Activated CD8-positive, alpha-beta T cell treated with anti-CD3 and anti-CD28 coated beads for 36 hours (primary cell): ENCODE data around the gene FBXO15. TPM values are rescaled to one million over a fixed set of nuclear protein-coding genes. Genes with fewer than 3 reads are reported as not detected.

Source experiments
- ATAC-seq: fragments of 200-7000 bp; cut with Tn5 transposase; one replicate; pipeline ENCODE4 v1.10.0; 2021; ENCODE audit warnings: mild to moderate bottlenecking, moderate library complexity
- CTCF ChIA-PET: fragments of 350-600 bp; sonication (Branson Sonifier 250); formaldehyde crosslinking; loops from one replicate; lab custom pipeline; 2021; ENCODE audit warnings: antibody characterized with exemption; lab: Charles Lee
- POLR2A ChIA-PET: fragments of 350-600 bp; sonication (Branson Sonifier 250); formaldehyde crosslinking; loops from one replicate; lab custom pipeline; 2021; ENCODE audit warnings: antibody characterized with exemption; lab: Charles Lee
- DNase-seq: peaks from one replicate; pipeline ENCODE4 v3.0.0-alpha.2; 2020
- H3K27ac Mint-ChIP-seq: one replicate; pipeline ENCODE4 v1.8.0; 2021; ENCODE audit warnings: mild to moderate bottlenecking, mixed read lengths
- H3K27me3 Mint-ChIP-seq: one replicate; pipeline ENCODE4 v1.8.0; 2021; ENCODE audit warnings: mixed read lengths
- H3K36me3 Mint-ChIP-seq: one replicate; pipeline ENCODE4 v1.8.0; 2021; ENCODE audit warnings: low read depth, mixed read lengths
- H3K4me1 Mint-ChIP-seq: one replicate; pipeline ENCODE4 v1.8.0; 2021; ENCODE audit warnings: low read depth, mixed read lengths
- H3K4me3 Mint-ChIP-seq: one replicate; pipeline ENCODE4 v1.8.0; 2021; ENCODE audit warnings: mild to moderate bottlenecking, moderate library complexity, mixed read lengths
- H3K9me3 Mint-ChIP-seq: one replicate; pipeline ENCODE4 v1.8.0; 2021; ENCODE audit warnings: mixed read lengths
- intact Hi-C: fragments of 100-400 bp; cut with micrococcal nuclease; formaldehyde crosslinking; loops from one replicate; pipeline ENCODE4 v1.10.0; 2022
- total RNA-seq, 2 experiments: library from RNA; stranded (reverse); gene quantifications; one replicate each; pipeline ENCODE4 v1.2.3, GENCODE V29; 2021
- TF ChIP-seq, protein P1 (sequence below): fragments of 200-600 bp; IDR thresholded peaks from one replicate; pipeline ENCODE4 v1.8.0; 2022; ENCODE audit warnings: antibody characterized with exemption, mild to moderate bottlenecking

The FBXO15 gene
- total RNA-seq, 2 experiments from 2014 or later = 2.1 TPM

DNA sequence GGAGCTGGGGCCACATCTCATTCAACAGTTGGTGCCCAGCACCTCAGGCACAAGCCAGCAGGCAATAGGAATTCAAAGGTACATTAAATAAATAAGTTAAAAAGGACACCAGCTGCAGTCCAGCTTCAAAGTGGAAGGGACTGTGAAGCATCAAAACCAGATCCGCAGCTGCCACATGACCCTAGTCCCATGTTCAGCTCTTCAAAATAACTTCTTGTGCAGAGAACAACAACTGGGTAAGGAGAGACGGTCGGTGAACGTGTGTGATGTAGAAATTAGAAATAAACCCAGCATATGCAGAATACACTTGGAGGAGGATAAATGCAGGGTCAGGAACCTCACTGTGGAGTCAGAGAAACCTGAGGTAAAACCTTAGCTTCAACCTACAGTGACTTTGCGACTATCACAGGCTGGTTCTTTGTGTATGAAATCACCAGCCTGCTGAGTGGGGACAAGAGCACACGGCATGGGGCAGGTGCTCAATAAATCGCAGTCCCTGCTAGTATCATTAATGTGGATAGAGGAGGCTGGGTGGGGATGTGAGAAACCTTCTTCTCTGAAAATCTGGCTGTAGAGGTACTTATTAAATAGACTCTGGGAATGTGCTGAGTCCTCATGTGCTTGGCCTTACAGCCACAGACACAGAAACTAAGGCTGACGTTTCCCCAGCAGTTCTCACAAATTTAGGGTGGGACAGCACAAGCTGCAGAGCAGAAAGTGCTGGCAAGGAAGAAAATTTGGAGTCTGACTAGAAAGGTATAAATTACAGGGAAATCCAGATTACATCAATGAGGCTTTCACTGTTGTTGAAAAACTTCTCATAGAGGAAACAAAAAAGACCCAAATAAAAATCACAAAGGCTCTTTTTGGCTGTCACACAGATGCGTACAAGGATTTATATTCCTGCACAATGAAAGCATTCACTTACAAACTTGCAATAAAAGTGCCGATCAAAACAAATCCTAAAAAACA is 20.7 kb downstream of the FBXO15 start:
- Mint-ChIP-seq H3K9me3 (no peaks in the 10 kb centered on the region), H3K27me3 (no peaks in the 10 kb centered on the region), H3K4me1 (peaks cover 3% of the 10 kb centered on the region), H3K4me3 (no peak overlapping the region), H3K36me3 (no peaks in the 10 kb centered on the region), H3K27ac (no peak overlapping the region)
- TF ChIP-seq, protein P1, sequence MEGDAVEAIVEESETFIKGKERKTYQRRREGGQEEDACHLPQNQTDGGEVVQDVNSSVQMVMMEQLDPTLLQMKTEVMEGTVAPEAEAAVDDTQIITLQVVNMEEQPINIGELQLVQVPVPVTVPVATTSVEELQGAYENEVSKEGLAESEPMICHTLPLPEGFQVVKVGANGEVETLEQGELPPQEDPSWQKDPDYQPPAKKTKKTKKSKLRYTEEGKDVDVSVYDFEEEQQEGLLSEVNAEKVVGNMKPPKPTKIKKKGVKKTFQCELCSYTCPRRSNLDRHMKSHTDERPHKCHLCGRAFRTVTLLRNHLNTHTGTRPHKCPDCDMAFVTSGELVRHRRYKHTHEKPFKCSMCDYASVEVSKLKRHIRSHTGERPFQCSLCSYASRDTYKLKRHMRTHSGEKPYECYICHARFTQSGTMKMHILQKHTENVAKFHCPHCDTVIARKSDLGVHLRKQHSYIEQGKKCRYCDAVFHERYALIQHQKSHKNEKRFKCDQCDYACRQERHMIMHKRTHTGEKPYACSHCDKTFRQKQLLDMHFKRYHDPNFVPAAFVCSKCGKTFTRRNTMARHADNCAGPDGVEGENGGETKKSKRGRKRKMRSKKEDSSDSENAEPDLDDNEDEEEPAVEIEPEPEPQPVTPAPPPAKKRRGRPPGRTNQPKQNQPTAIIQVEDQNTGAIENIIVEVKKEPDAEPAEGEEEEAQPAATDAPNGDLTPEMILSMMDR = no peak
- ChIA-PET CTCF (interaction anchor here (1.0 to 3.5 kb wide), 2 partner anchors 12 to 13 kb away, joined by 3 to 13 read pairs; no protein-coding TSS in a partner anchor), POLR2A (no interaction called here)
- intact Hi-C loops = no loop called here
- no peak for ATAC-seq
- no peak for DNase-seq

DNA sequence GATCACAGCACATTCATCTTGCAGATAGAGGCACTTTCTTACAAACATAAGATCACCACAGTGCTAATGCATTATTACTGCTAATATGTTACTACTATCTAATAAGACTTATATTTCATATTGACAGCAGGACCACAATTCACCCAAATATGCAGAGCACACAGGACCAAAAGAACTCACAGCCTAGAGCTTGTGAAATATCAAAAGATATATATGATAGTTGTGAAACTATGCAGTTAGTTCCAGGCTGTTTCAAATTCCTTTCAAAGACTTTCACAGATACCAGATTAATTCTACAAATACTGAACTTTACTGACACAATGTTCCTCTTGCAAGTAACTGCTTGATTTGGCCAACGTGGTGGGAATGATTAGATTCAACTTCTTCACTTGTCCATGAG is 23.0 kb downstream of the FBXO15 start:
- Mint-ChIP-seq H3K27ac (no peak overlapping the region), H3K27me3 (no peaks in the 10 kb centered on the region), H3K36me3 (no peaks in the 10 kb centered on the region), H3K9me3 (no peaks in the 10 kb centered on the region), H3K4me3 (no peak overlapping the region), H3K4me1 (peaks cover 19% of the 10 kb centered on the region)
- intact Hi-C loops = no loop called here
- no peak for DNase-seq
- POLR2A ChIA-PET = interaction anchor here (1.3 kb wide), 1 partner anchor 42 kb away, joined by 3 read pairs; no protein-coding TSS in a partner anchor
- TF ChIP-seq, protein P1 = no peak
- ATAC-seq = no peak
- CTCF ChIA-PET = interaction anchor here (1.5 to 3.5 kb wide), 2 partner anchors 14 to 84 kb away, joined by 3 to 13 read pairs; no protein-coding TSS in a partner anchor

DNA sequence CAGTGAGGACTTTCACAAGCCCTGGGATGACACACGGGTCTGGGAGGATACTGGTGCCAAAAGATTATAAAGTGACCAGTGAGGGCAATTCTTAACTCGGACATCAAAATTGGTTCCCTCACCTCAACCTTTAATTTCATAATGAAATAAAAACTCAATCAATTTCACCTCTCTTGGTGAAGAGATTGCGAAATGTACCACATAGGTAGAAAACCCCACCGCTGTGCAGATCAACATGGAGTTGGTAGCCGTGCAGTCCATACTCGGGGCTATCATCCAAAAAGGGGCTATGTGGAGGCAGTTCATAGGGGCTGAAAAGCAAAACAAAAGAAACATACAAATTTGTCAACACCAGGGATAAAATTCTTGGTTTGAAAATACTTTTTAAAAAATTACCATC is 24.4 kb downstream of the FBXO15 start:
- Mint-ChIP-seq H3K27ac (no peak overlapping the region), H3K27me3 (no peaks in the 10 kb centered on the region), H3K9me3 (no peaks in the 10 kb centered on the region), H3K4me1 (peaks cover 23% of the 10 kb centered on the region), H3K36me3 (no peaks in the 10 kb centered on the region), H3K4me3 (no peak overlapping the region)
- intact Hi-C loops = no loop called here
- ATAC-seq = no peak
- no peak for DNase-seq
- ChIA-PET CTCF (interaction anchor here (3.5 kb wide), 1 partner anchor 16 kb away, joined by 13 read pairs; no protein-coding TSS in a partner anchor), POLR2A (no interaction called here)
- TF ChIP-seq, protein P1 = no peak

DNA sequence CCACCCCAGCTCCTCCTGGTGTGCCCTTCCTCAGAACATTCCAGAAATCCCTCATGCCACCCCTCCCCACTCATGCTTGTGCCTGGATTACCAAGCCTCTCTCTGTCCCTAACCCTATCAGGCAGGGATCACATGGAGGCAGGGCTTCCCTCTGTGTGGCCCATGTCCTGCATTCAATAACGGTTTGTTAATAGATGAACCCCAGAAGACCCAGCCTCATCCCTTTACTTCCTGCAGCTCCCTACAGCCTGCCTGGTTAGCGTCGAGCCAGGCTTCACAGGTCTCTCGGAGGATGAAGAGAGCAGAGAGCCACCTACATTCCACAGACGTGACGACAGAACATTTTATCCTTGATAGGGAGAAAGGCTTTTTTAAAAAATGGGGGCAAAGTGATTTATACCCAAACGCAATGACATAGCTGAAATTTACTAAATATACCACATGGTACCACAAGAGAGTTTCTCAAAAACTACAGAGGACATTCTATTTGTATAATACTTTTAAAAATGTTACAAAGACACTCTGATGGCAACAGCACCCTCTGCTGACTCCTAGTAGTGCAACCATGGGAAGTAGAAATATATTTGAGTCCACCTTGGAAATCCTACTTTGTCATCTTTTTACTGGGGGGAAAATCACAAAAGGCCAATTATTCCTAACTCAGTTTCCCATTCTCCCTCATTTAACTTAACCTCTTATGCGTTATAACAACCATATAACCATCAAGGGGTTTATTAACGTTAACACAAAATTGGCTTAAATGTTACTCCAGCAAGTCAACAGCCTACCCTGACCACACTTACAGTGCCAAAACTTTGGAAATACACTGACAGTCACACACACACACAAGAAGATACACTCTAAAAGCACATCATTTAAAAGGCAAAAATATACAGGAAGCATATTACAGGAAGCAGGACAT is 30.7 kb downstream of the FBXO15 start:
- no peak overlapping the region for H3K27ac Mint-ChIP-seq
- no peaks in the 10 kb centered on the region for H3K27me3 Mint-ChIP-seq
- TF ChIP-seq, protein P1 = peak; percentile 64
- H3K36me3 Mint-ChIP-seq = no peaks in the 10 kb centered on the region
- peak; percentile 69 for DNase-seq
- intact Hi-C loops = loop anchor here (2.0 to 5.0 kb wide), 2 partner anchors 35 to 76 kb away; no protein-coding TSS in a partner anchor
- ChIA-PET POLR2A (interaction anchor here (0.9 kb wide), 1 partner anchor 13 kb away, joined by 3 read pairs; no protein-coding TSS in a partner anchor), CTCF (interaction anchor here (0.5 to 4.1 kb wide), 16 partner anchors 9 to 226 kb away, joined by 3 to 30 read pairs (median 6); no protein-coding TSS in a partner anchor)
- H3K4me3 Mint-ChIP-seq = no peak overlapping the region
- peak; percentile 66 for ATAC-seq
- peaks cover 5% of the 10 kb centered on the region for H3K9me3 Mint-ChIP-seq
- peaks cover 27% of the 10 kb centered on the region for H3K4me1 Mint-ChIP-seq
